Amniotic epithelial cell (primary cell): ENCODE data around the gene BAG2.

Experiments
- DNase-seq: peaks from one replicate; pipeline ENCODE4 v3.0.0-alpha.2; 2010; ENCODE audit warnings: low read depth

BAG2 gene

GRCh38 chr6:57221936-57222742 is 50.0 kb downstream of the BAG2 start, which contains the start of gene RAB23:
Gene RAB23 (minus strand): TSS chr6:57222307. CDS start chr6:57210380, 11,927 bp downstream.
- peak; percentile 67 for DNase-seq

- no peak for DNase-seq
These were observed 50.6 kb downstream of the BAG2 start for GRCh38 chr6:57222743-57223077.

- peak; percentile 93 for DNase-seq
These were observed 52.8 kb downstream of the BAG2 start for GRCh38 chr6:57224769-57225515.

- no peak for DNase-seq
These were observed 54.1 kb downstream of the BAG2 start for GRCh38 chr6:57226221-57226620.
